HG02623 (cell line): ENCODE data around the gene GPRC5B.

Source experiments
- ATAC-seq: cut with Tn5 transposase; IDR thresholded peaks from one replicate; pipeline ENCODE4 v1.9.1; 2021; ENCODE audit warnings: moderate library complexity; ENCODE audit not compliant: unreplicated experiment

Gene GPRC5B

GRCh38 chr16:19898924-19899604, 14.4 kb upstream of the GPRC5B start:
- ATAC-seq: no peak

- ATAC-seq: no peak
These were observed 13.5 kb upstream of the GPRC5B start for GRCh38 chr16:19898166-19898565.

GRCh38 chr16:19896951-19897350, 12.3 kb upstream of the GPRC5B start:
- ATAC-seq: no peak

- ATAC-seq: no peak
These were observed 9.9 kb upstream of the GPRC5B start for GRCh38 chr16:19894586-19894985.

- no peak for ATAC-seq
These were observed 8.3 kb upstream of the GPRC5B start for GRCh38 chr16:19892902-19893301.

GRCh38 chr16:19890901-19891300, 6.3 kb upstream of the GPRC5B start:
- ATAC-seq: no peak

- no peak for ATAC-seq
These were observed 4.2 kb upstream of the GPRC5B start for GRCh38 chr16:19888834-19889233.

- ATAC-seq: no peak
These were observed 1.7 kb upstream of the GPRC5B start for GRCh38 chr16:19886073-19886941.

GRCh38 chr16:19885451-19886072, 914 bp upstream of the GPRC5B start:
- no peak for ATAC-seq

GRCh38 chr16:19883966-19884485, 622 bp downstream of the GPRC5B start:
- no peak for ATAC-seq

- ATAC-seq: no peak
These were observed 1.2 kb downstream of the GPRC5B start for GRCh38 chr16:19883296-19883965.

GRCh38 chr16:19882646-19883045, 2.0 kb downstream of the GPRC5B start:
- ATAC-seq: no peak

GRCh38 chr16:19882186-19882585, 2.5 kb downstream of the GPRC5B start:
- ATAC-seq: no peak

GRCh38 chr16:19881783-19882182, 2.9 kb downstream of the GPRC5B start:
- no peak for ATAC-seq

- ATAC-seq: no peak
These were observed 3.6 kb downstream of the GPRC5B start for GRCh38 chr16:19881028-19881427.

- ATAC-seq: no peak
These were observed 5.3 kb downstream of the GPRC5B start for GRCh38 chr16:19879241-19879792.

- ATAC-seq: no peak
These were observed 5.9 kb downstream of the GPRC5B start for GRCh38 chr16:19878757-19879156.

- ATAC-seq: no peak
These were observed 8.1 kb downstream of the GPRC5B start for GRCh38 chr16:19876501-19877059.

GRCh38 chr16:19875900-19876299, 8.7 kb downstream of the GPRC5B start:
- ATAC-seq: no peak

- ATAC-seq: no peak
These were observed 9.6 kb downstream of the GPRC5B start for GRCh38 chr16:19874851-19875546.
